Panc1 (cell line): Measurements from ENCODE around the gene ABCG1. TPM values are rescaled to one million over a fixed set of nuclear protein-coding genes. Genes with fewer than 3 reads are reported as not detected.

Experiments used
- ATAC-seq: fragments of 200-7000 bp; cut with Tn5 transposase; 2 replicates; pipeline ENCODE4 v1.9.1; 2020; ENCODE audit warnings: mild to moderate bottlenecking, moderate library complexity
- BruUV-seq: library from RNA; stranded (reverse); fragments of 400-500 nt; replicated peaks from 2 replicates; lab custom pipeline; 2021; lab: Mats Ljungman, UMichigan
- CTCF ChIA-PET: fragments of 300-600 bp; sonication (Branson Sonifier 250); formaldehyde crosslinking; loops from one replicate; lab custom pipeline; 2022; ENCODE audit warnings: antibody characterized with exemption; lab: Charles Lee
- POLR2A ChIA-PET: fragments of 300-600 bp; sonication (Branson Sonifier 250); formaldehyde crosslinking; loops from one replicate; lab custom pipeline; 2022; ENCODE audit warnings: antibody characterized with exemption; lab: Charles Lee
- DNase-seq: peaks from one replicate; pipeline ENCODE4 v3.0.0-alpha.2; 2010; ENCODE audit warnings: low read depth, low spot score
- H3K27ac ChIP-seq: 2 replicates; pipeline ENCODE4 v1.5.1; 2011; ENCODE audit warnings: mild to moderate bottlenecking, low read length, inconsistent platforms
- H3K27me3 ChIP-seq: fragments of 200-500 bp; sonication (Bioruptor generic); 2 replicates; pipeline ENCODE4 v1.6.0; 2014; ENCODE audit warnings: low read length, inconsistent platforms; ENCODE audit not compliant: control insufficient read depth, insufficient read depth
- H3K36me3 ChIP-seq: fragments of 200-500 bp; sonication (Bioruptor generic); 2 replicates; pipeline ENCODE4 v1.5.1; 2014; ENCODE audit warnings: inconsistent platforms, mild to moderate bottlenecking, low read length, moderate library complexity; ENCODE audit not compliant: control insufficient read depth, insufficient read depth
- H3K4me1 ChIP-seq: 2 replicates; pipeline ENCODE4 v1.5.1; 2011; ENCODE audit warnings: inconsistent platforms, mild to moderate bottlenecking, low read length, moderate library complexity; ENCODE audit not compliant: control insufficient read depth, insufficient read depth
- H3K4me3 ChIP-seq, 2 experiments: 2 replicates each; pipeline ENCODE4 v1.5.1; 2011 to 2012; ENCODE audit warnings: low read depth in 2 of 2, low read length in 2 of 2, mild to moderate bottlenecking in 2 of 2, inconsistent platforms in 1 of 2, moderate library complexity in 1 of 2
- H3K9me3 ChIP-seq: fragments of 200-500 bp; sonication (Bioruptor generic); 2 replicates; pipeline ENCODE4 v1.5.1; 2014; ENCODE audit warnings: low read depth, mild to moderate bottlenecking, inconsistent platforms, low read length, moderate library complexity; ENCODE audit not compliant: control insufficient read depth, insufficient read depth
- CTCF ChIP-seq: fragments of 450-650 bp; IDR thresholded peaks from 2 replicates; pipeline ENCODE4 v1.5.1; 2017; ENCODE audit warnings: mild to moderate bottlenecking
- POLR2AphosphoS5 ChIP-seq: IDR thresholded peaks from 2 replicates; pipeline ENCODE4 v1.6.1; 2012; ENCODE audit warnings: mild to moderate bottlenecking, low read depth, low read length, moderate library complexity
- SIN3A ChIP-seq: IDR thresholded peaks from 2 replicates; pipeline ENCODE4 v1.6.1; 2012; ENCODE audit warnings: low read depth, mild to moderate bottlenecking, low read length, moderate library complexity, borderline replicate concordance; ENCODE audit not compliant: insufficient read depth
- TCF7L2 ChIP-seq: IDR thresholded peaks from 2 replicates; pipeline ENCODE4 v1.6.1; 2011; ENCODE audit warnings: mild to moderate bottlenecking, low read depth, low read length, inconsistent platforms
- in situ Hi-C: cut with HindIII; loops from 2 replicates; pipeline ENCODE4 v1.10.0; 2016; ENCODE audit warnings: low sequenced_read_pairs, low pct_unique_long_range_greater_than_20kb
- intact Hi-C: fragments of 100-400 bp; cut with micrococcal nuclease; formaldehyde crosslinking; loops from one replicate; pipeline ENCODE4 v1.10.0; 2022; ENCODE audit not compliant: unreplicated experiment
- total RNA-seq: library from RNA; stranded (reverse); gene quantifications from one replicate; pipeline ENCODE4 v1.2.1, GENCODE V29; 2021; ENCODE audit not compliant: unreplicated experiment
- TF ChIP-seq, protein P1 (sequence below), 2 experiments: IDR thresholded peaks; 2 replicates each; pipeline ENCODE4 v1.6.1; 2011 to 2012; ENCODE audit warnings: low read depth in 2 of 2, control low read depth in 1 of 2, low read length in 1 of 2, mild to moderate bottlenecking in 1 of 2, moderate library complexity in 1 of 2; ENCODE audit not compliant: insufficient read depth in 1 of 2

Gene ABCG1
- total RNA-seq, 1 experiment from 2014 or later, result 0.80 TPM

- no peaks in the 10 kb centered on the region for H3K36me3 ChIP-seq
- H3K4me3 ChIP-seq, result no peak overlapping the region
- no peak overlapping the region for H3K27ac ChIP-seq
- ChIA-PET CTCF (no interaction called here), POLR2A (no interaction called here)
- intact Hi-C loops, result no loop called here
- BruUV-seq, result no TSS peak
- no peaks in the 10 kb centered on the region for H3K9me3 ChIP-seq
- peaks cover 15% of the 10 kb centered on the region for H3K4me1 ChIP-seq
- TF ChIP-seq, protein P1, sequence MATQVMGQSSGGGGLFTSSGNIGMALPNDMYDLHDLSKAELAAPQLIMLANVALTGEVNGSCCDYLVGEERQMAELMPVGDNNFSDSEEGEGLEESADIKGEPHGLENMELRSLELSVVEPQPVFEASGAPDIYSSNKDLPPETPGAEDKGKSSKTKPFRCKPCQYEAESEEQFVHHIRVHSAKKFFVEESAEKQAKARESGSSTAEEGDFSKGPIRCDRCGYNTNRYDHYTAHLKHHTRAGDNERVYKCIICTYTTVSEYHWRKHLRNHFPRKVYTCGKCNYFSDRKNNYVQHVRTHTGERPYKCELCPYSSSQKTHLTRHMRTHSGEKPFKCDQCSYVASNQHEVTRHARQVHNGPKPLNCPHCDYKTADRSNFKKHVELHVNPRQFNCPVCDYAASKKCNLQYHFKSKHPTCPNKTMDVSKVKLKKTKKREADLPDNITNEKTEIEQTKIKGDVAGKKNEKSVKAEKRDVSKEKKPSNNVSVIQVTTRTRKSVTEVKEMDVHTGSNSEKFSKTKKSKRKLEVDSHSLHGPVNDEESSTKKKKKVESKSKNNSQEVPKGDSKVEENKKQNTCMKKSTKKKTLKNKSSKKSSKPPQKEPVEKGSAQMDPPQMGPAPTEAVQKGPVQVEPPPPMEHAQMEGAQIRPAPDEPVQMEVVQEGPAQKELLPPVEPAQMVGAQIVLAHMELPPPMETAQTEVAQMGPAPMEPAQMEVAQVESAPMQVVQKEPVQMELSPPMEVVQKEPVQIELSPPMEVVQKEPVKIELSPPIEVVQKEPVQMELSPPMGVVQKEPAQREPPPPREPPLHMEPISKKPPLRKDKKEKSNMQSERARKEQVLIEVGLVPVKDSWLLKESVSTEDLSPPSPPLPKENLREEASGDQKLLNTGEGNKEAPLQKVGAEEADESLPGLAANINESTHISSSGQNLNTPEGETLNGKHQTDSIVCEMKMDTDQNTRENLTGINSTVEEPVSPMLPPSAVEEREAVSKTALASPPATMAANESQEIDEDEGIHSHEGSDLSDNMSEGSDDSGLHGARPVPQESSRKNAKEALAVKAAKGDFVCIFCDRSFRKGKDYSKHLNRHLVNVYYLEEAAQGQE (IDR thresholded peaks at IDR 0.05; ENCODE audit: insufficient read depth in 1 of 2, low read depth in 2 of 2, low read length in 1 of 2), result no peak
- TF ChIP-seq SIN3A (no peak), TCF7L2 (no peak), POLR2AphosphoS5 (no peak), CTCF (no peak)
- DNase-seq (no peak), ATAC-seq (no peak)
- H3K27me3 ChIP-seq, result no peaks in the 10 kb centered on the region
- in situ Hi-C loops, result no loop called here
Observed at GRCh38 chr21:42232176-42232825, 13.4 kb downstream of the ABCG1 start.

GRCh38 chr21:42233067-42233961 is 14.4 kb downstream of the ABCG1 start:
- no peak for DNase-seq
- Histone ChIP-seq H3K4me1 (peaks cover 15% of the 10 kb centered on the region), H3K4me3 (no peak overlapping the region), H3K36me3 (no peaks in the 10 kb centered on the region), H3K9me3 (no peaks in the 10 kb centered on the region), H3K27me3 (no peaks in the 10 kb centered on the region), H3K27ac (no peak overlapping the region)
- no TSS peak for BruUV-seq
- TF ChIP-seq CTCF (no peak), SIN3A (no peak), POLR2AphosphoS5 (no peak), TCF7L2 (no peak)
- TF ChIP-seq, protein P1 (IDR thresholded peaks at IDR 0.05; ENCODE audit: insufficient read depth in 1 of 2, low read depth in 2 of 2, low read length in 1 of 2), result no peak
- POLR2A ChIA-PET, result no interaction called here
- intact Hi-C loops (no loop called here), in situ Hi-C loops (no loop called here)
- CTCF ChIA-PET, result no interaction called here
- no peak for ATAC-seq
